H9 (cell line): ENCODE data around the gene SLC2A8. TPM values are rescaled to one million over a fixed set of nuclear protein-coding genes. Genes with fewer than 3 reads are reported as not detected.

Experiments used
- DNase-seq: peaks from one replicate; pipeline ENCODE4 v3.0.0-alpha.2; 2017
- H2AFZ ChIP-seq: one replicate; pipeline ENCODE4 v1.6.1; 2013; ENCODE audit warnings: mild to moderate bottlenecking, low read length, control low read depth, moderate library complexity
- H2AK5ac ChIP-seq: 2 replicates; pipeline ENCODE4 v1.6.1; 2013; ENCODE audit warnings: low read length, control low read depth, mixed read lengths; ENCODE audit not compliant: insufficient read length
- H2BK120ac ChIP-seq: one replicate; pipeline ENCODE4 v1.6.1; 2013; ENCODE audit warnings: low read depth, mild to moderate bottlenecking, low read length, control low read depth, inconsistent platforms; ENCODE audit not compliant: poor library complexity, severe bottlenecking
- H2BK12ac ChIP-seq: 2 replicates; pipeline ENCODE4 v1.6.1; 2013; ENCODE audit warnings: low read length, control low read depth, mixed read lengths, low read depth; ENCODE audit not compliant: insufficient read length
- H2BK15ac ChIP-seq: 2 replicates; pipeline ENCODE4 v1.6.1; 2013; ENCODE audit warnings: low read depth, low read length, control low read depth
- H2BK20ac ChIP-seq: one replicate; pipeline ENCODE4 v1.6.1; 2013; ENCODE audit warnings: low read depth, mild to moderate bottlenecking, low read length, control low read depth, inconsistent platforms; ENCODE audit not compliant: poor library complexity, severe bottlenecking
- H2BK5ac ChIP-seq: 2 replicates; pipeline ENCODE4 v1.6.1; 2013; ENCODE audit warnings: low read length, control low read depth, mixed read lengths; ENCODE audit not compliant: insufficient read length
- H3K14ac ChIP-seq: 2 replicates; pipeline ENCODE4 v1.6.1; 2013; ENCODE audit warnings: low read length, control low read depth; ENCODE audit not compliant: insufficient read depth
- H3K18ac ChIP-seq: 2 replicates; pipeline ENCODE4 v1.6.1; 2013; ENCODE audit warnings: low read depth, mild to moderate bottlenecking, mixed read lengths, low read length, control low read depth; ENCODE audit not compliant: insufficient read length
- H3K23ac ChIP-seq: 2 replicates; pipeline ENCODE4 v1.6.1; 2013; ENCODE audit warnings: low read length, control low read depth, mixed read lengths, low read depth; ENCODE audit not compliant: insufficient read length
- H3K23me2 ChIP-seq: 2 replicates; pipeline ENCODE4 v1.6.1; 2013; ENCODE audit warnings: low read depth, mild to moderate bottlenecking, mixed read lengths, low read length, control low read depth; ENCODE audit not compliant: insufficient read length, poor library complexity, severe bottlenecking
- H3K27ac ChIP-seq: 2 replicates; pipeline ENCODE4 v1.5.1; 2013; ENCODE audit warnings: low read length, control low read depth, mixed read lengths, low read depth; ENCODE audit not compliant: insufficient read length
- H3K27me3 ChIP-seq: 2 replicates; pipeline ENCODE4 v1.6.1; 2013; ENCODE audit warnings: low read length, control low read depth, inconsistent platforms; ENCODE audit not compliant: insufficient read depth
- H3K4ac ChIP-seq: 2 replicates; pipeline ENCODE4 v1.6.1; 2013; ENCODE audit warnings: low read depth, mild to moderate bottlenecking, control low read depth, inconsistent platforms, low read length, moderate library complexity
- H3K4me1 ChIP-seq: 2 replicates; pipeline ENCODE4 v1.6.1; 2013; ENCODE audit warnings: low read length, control low read depth, inconsistent platforms; ENCODE audit not compliant: insufficient read depth
- H3K4me2 ChIP-seq: 2 replicates; pipeline ENCODE4 v1.6.1; 2013; ENCODE audit warnings: low read length, control low read depth, mixed read lengths; ENCODE audit not compliant: insufficient read length, insufficient read depth
- H3K56ac ChIP-seq: 2 replicates; pipeline ENCODE4 v1.6.1; 2013; ENCODE audit warnings: low read depth, mild to moderate bottlenecking, mixed read lengths, low read length, control low read depth; ENCODE audit not compliant: insufficient read length
- H3K79me1 ChIP-seq: 2 replicates; pipeline ENCODE4 v1.6.1; 2013; ENCODE audit warnings: low read depth, mild to moderate bottlenecking, moderate library complexity, low read length, control low read depth, inconsistent platforms; ENCODE audit not compliant: insufficient read depth, poor library complexity, severe bottlenecking
- H3K79me2 ChIP-seq: 2 replicates; pipeline ENCODE4 v1.6.1; 2013; ENCODE audit warnings: low read length, control low read depth, inconsistent platforms; ENCODE audit not compliant: insufficient read depth
- H3K9ac ChIP-seq: 2 replicates; pipeline ENCODE4 v1.6.1; 2013; ENCODE audit warnings: low read length, control low read depth, mixed read lengths; ENCODE audit not compliant: insufficient read length; ENCODE audit errors: extremely low read depth
- H3K9me3 ChIP-seq: one replicate; pipeline ENCODE4 v1.6.1; 2013; ENCODE audit warnings: low read depth, low read length, inconsistent platforms; ENCODE audit not compliant: control insufficient read depth
- H3T11ph ChIP-seq: one replicate; pipeline ENCODE4 v1.6.1; 2013; ENCODE audit warnings: mild to moderate bottlenecking, low read length, control low read depth, inconsistent platforms
- H4K20me1 ChIP-seq: one replicate; pipeline ENCODE4 v1.6.1; 2013; ENCODE audit not compliant: control insufficient read depth, insufficient read length, insufficient read depth
- H4K5ac ChIP-seq: 2 replicates; pipeline ENCODE4 v1.6.1; 2013; ENCODE audit warnings: low read depth, mild to moderate bottlenecking, mixed read lengths, low read length, control low read depth; ENCODE audit not compliant: insufficient read length
- H4K8ac ChIP-seq: replicated peaks from 2 replicates; pipeline ENCODE4 v1.6.1; 2013; ENCODE audit warnings: low read length, control low read depth, mixed read lengths, low read depth; ENCODE audit not compliant: insufficient read length
- H4K91ac ChIP-seq: 2 replicates; pipeline ENCODE4 v1.6.1; 2013; ENCODE audit warnings: low read depth, mild to moderate bottlenecking, moderate library complexity, mixed read lengths, low read length, control low read depth; ENCODE audit not compliant: insufficient read length
- H3K27ac Mint-ChIP-seq, 3 experiments: 2 replicates in 2 of 3; 3 replicates in 1 of 3; pipeline ENCODE4 v1.8.0; 2020 to 2021; ENCODE audit warnings: mixed read lengths in 3 of 3, mild to moderate bottlenecking in 1 of 3, moderate library complexity in 1 of 3
- H3K27me3 Mint-ChIP-seq: 2 replicates; pipeline ENCODE4 v1.8.0; 2021; ENCODE audit warnings: low read depth, mild to moderate bottlenecking, moderate library complexity, mixed read lengths
- H3K36me3 Mint-ChIP-seq, 3 experiments: 2 replicates in 2 of 3; 3 replicates in 1 of 3; pipeline ENCODE4 v1.8.0; 2020 to 2021; ENCODE audit warnings: low read depth in 3 of 3, mixed read lengths in 3 of 3; ENCODE audit not compliant: insufficient read depth in 1 of 3
- H3K4me1 Mint-ChIP-seq, 2 experiments: 2 replicates each; pipeline ENCODE4 v1.8.0; 2020; ENCODE audit warnings: mixed read lengths in 2 of 2
- H3K4me3 Mint-ChIP-seq, 2 experiments: 2 replicates in 1 of 2; 3 replicates in 1 of 2; pipeline ENCODE4 v1.8.0; 2020 to 2021; ENCODE audit warnings: mild to moderate bottlenecking in 2 of 2, mixed read lengths in 2 of 2, moderate library complexity in 1 of 2
- H3K9me3 Mint-ChIP-seq, 2 experiments: 2 replicates in 1 of 2; 3 replicates in 1 of 2; pipeline ENCODE4 v1.8.0; 2020; ENCODE audit warnings: mild to moderate bottlenecking in 2 of 2, mixed read lengths in 2 of 2, moderate library complexity in 1 of 2
- CTCF ChIP-seq: fragments of 200-600 bp; sonication (generic); conservative IDR thresholded peaks from 3 replicates; pipeline ENCODE4 v1.8.0; 2021; ENCODE audit warnings: antibody characterized with exemption, mild to moderate bottlenecking
- WGBS: extraction: QIAGEN DNeasy Blood & Tissue Kit; methylation state at CpG from one replicate; pipeline ENCODE4 v1.1.7; 2013; ENCODE audit warnings: missing lambda C conversion rate, low lambda C conversion rate, mixed read lengths; ENCODE audit not compliant: insufficient read length; ENCODE audit errors: extremely low coverage; 5-methylcytosine and 5-hydroxymethylcytosine counted together
- total RNA-seq: library from RNA; stranded (reverse); gene quantifications from 2 replicates; pipeline ENCODE4 v1.2.1, GENCODE V29; 2021

Gene SLC2A8
- total RNA-seq, 1 experiment from 2014 or later, result 38.3 TPM

- Histone ChIP-seq H3K4ac (no peak overlapping the region), H3K4me1 (no peaks in the 10 kb centered on the region), H2AFZ (no peak overlapping the region), H3K9me3 (no peaks in the 10 kb centered on the region), H2AK5ac (no peak overlapping the region), H4K5ac (no peak overlapping the region), H3K56ac (no peak overlapping the region), H3K9ac (no peak overlapping the region), H3K27ac (no peak overlapping the region), H2BK15ac (no peak overlapping the region), H3K4me2 (no peak overlapping the region), H3T11ph (no peak overlapping the region), H2BK20ac (no peak overlapping the region), H2BK12ac (no peak overlapping the region), H3K14ac (no peak overlapping the region), H4K8ac (no peak overlapping the region), H4K20me1 (no peaks in the 10 kb centered on the region), H2BK120ac (no peak overlapping the region), H3K79me2 (no peaks in the 10 kb centered on the region), H3K79me1 (no peaks in the 10 kb centered on the region), H3K23ac (no peak overlapping the region), H3K27me3 (0 out of 2 replicates have a peak, but pooled peaks cover 2% of the 10 kb centered on the region), H2BK5ac (no peak overlapping the region), H3K18ac (no peak overlapping the region), H3K23me2 (no peaks in the 10 kb centered on the region), H4K91ac (no peak overlapping the region)
- H3K36me3 Mint-ChIP-seq, result no peaks in the 10 kb centered on the region; a peak in 1 of 7 replicates
- no peak overlapping the region for H3K27ac Mint-ChIP-seq
- DNase-seq, result no peak
- H3K9me3 Mint-ChIP-seq, result peaks cover 6 to 12% of the 10 kb centered on the region in 2 experiments; a peak in 3 of 5 replicates
- H3K4me1 Mint-ChIP-seq, result no peaks in the 10 kb centered on the region
- TF ChIP-seq CTCF, result no peak
- peaks cover 16% of the 10 kb centered on the region for H3K27me3 Mint-ChIP-seq
- no CpG with 5 or more reads among the region's 3 CpGs for WGBS
- H3K4me3 Mint-ChIP-seq, result no peak overlapping the region
Observed at GRCh38 chr9:127380479-127380878, 16.5 kb upstream of the SLC2A8 start.
